Kidney capillary endothelial cell (primary cell): ENCODE measurements around the gene SIAH2.
"Not testable (repeated sequence)": the region's sequence is repeated elsewhere in the genome, so short reads cannot be mapped to it uniquely, and the experiment has no call there.

Source experiments
- DNase-seq: peaks from one replicate; pipeline ENCODE4 v3.0.0-alpha.2; 2018; ENCODE audit warnings: low spot score

The SIAH2 gene

GRCh38 chr3:150763122-150763840 lies at the start of gene SIAH2:
SIAH2 (minus strand) TSS chr3:150763169; CDS start chr3:150762849, 320 bp downstream.
- peak; percentile 89 for DNase-seq

GRCh38 chr3:150811984-150812383 lies 49.0 kb upstream of the SIAH2 start:
- no peak for DNase-seq

- no peak for DNase-seq
Measured at GRCh38 chr3:150810641-150811040, 47.7 kb upstream of the SIAH2 start.

GRCh38 chr3:150806185-150806835 lies 43.3 kb upstream of the SIAH2 start:
- no peak for DNase-seq

GRCh38 chr3:150805354-150805753 lies 42.4 kb upstream of the SIAH2 start:
- no peak for DNase-seq

- no peak for DNase-seq
Measured at GRCh38 chr3:150803440-150803985, 40.5 kb upstream of the SIAH2 start.

GRCh38 chr3:150800722-150801121 lies 37.8 kb upstream of the SIAH2 start:
- DNase-seq = no peak

GRCh38 chr3:150798122-150798618 lies 35.2 kb upstream of the SIAH2 start:
- DNase-seq = no peak

- DNase-seq = no peak
Measured at GRCh38 chr3:150797155-150797554, 34.2 kb upstream of the SIAH2 start.

GRCh38 chr3:150796527-150796926 lies 33.6 kb upstream of the SIAH2 start:
- DNase-seq = not testable (repeated sequence)

- no peak for DNase-seq
Measured at GRCh38 chr3:150793641-150794040, 30.7 kb upstream of the SIAH2 start.

- no peak for DNase-seq
Measured at GRCh38 chr3:150790629-150791028, 27.7 kb upstream of the SIAH2 start.

GRCh38 chr3:150789451-150789850 lies 26.5 kb upstream of the SIAH2 start:
- DNase-seq = no peak

- DNase-seq = peak; percentile 72
Measured at GRCh38 chr3:150787741-150788370, 24.9 kb upstream of the SIAH2 start.

- no peak for DNase-seq
Measured at GRCh38 chr3:150786791-150787190, 23.8 kb upstream of the SIAH2 start.

- DNase-seq = peak; percentile 63
Measured at GRCh38 chr3:150784747-150785125, 21.8 kb upstream of the SIAH2 start.

GRCh38 chr3:150783920-150784746 lies 21.2 kb upstream of the SIAH2 start:
- no peak for DNase-seq

GRCh38 chr3:150783316-150783715 lies 20.3 kb upstream of the SIAH2 start:
- DNase-seq = no peak

- DNase-seq = no peak
Measured at GRCh38 chr3:150779402-150779858, 16.5 kb upstream of the SIAH2 start.

- DNase-seq = no peak
Measured at GRCh38 chr3:150778793-150779401, 15.9 kb upstream of the SIAH2 start.

GRCh38 chr3:150775001-150775599 lies 12.1 kb upstream of the SIAH2 start:
- DNase-seq = no peak
